GM19043 (cell line): Measurements from ENCODE around the gene HIVEP3.

Experiments
- ATAC-seq: cut with Tn5 transposase; IDR thresholded peaks from one replicate; pipeline ENCODE4 v1.9.1; 2021; ENCODE audit warnings: low read depth; ENCODE audit not compliant: unreplicated experiment

HIVEP3 gene

GRCh38 chr1:41483001-41483850 is 435.5 kb downstream of the HIVEP3 start:
- no peak for ATAC-seq

- no peak for ATAC-seq
Observed at GRCh38 chr1:41482001-41482765, 436.5 kb downstream of the HIVEP3 start.

GRCh38 chr1:41481109-41481775 is 437.5 kb downstream of the HIVEP3 start:
- no peak for ATAC-seq

- no peak for ATAC-seq
Observed at GRCh38 chr1:41480204-41481108, 438.3 kb downstream of the HIVEP3 start.

- ATAC-seq: no peak
Observed at GRCh38 chr1:41479808-41480160, 438.9 kb downstream of the HIVEP3 start.

GRCh38 chr1:41479000-41479807 is 439.5 kb downstream of the HIVEP3 start:
- ATAC-seq: no peak

- ATAC-seq: no peak
Observed at GRCh38 chr1:41478118-41478748, 440.5 kb downstream of the HIVEP3 start.

GRCh38 chr1:41476807-41477361 is 441.8 kb downstream of the HIVEP3 start:
- ATAC-seq: no peak

- no peak for ATAC-seq
Observed at GRCh38 chr1:41475859-41476567, 442.7 kb downstream of the HIVEP3 start.

- ATAC-seq: no peak
Observed at GRCh38 chr1:41475346-41475745, 443.4 kb downstream of the HIVEP3 start.

- ATAC-seq: no peak
Observed at GRCh38 chr1:41474490-41475271, 444.0 kb downstream of the HIVEP3 start.

GRCh38 chr1:41473738-41474362 is 444.9 kb downstream of the HIVEP3 start:
- ATAC-seq: no peak

GRCh38 chr1:41471658-41472057 is 447.1 kb downstream of the HIVEP3 start:
- no peak for ATAC-seq

GRCh38 chr1:41469706-41470105 is 449.0 kb downstream of the HIVEP3 start:
- ATAC-seq: no peak

- no peak for ATAC-seq
Observed at GRCh38 chr1:41468122-41468762, 450.5 kb downstream of the HIVEP3 start.

GRCh38 chr1:41467673-41468072 is 451.0 kb downstream of the HIVEP3 start:
- ATAC-seq: no peak
